Hematopoietic multipotent progenitor cell treated with erythropoietin and hydrocortisone succinate and interleukin-3 and kit ligand, for 6 days (in vitro differentiated cells): ENCODE data around the gene SARDH.

Experiments used
- DNase-seq: peaks from one replicate; pipeline ENCODE4 v3.0.0-alpha.2; 2015

The SARDH gene

GRCh38 chr9:133661846-133662540 is 76.2 kb downstream of the SARDH start:
- no peak for DNase-seq

- DNase-seq = no peak
Observed at GRCh38 chr9:133659516-133659915, 78.6 kb downstream of the SARDH start.

- DNase-seq = peak; percentile 25
Observed at GRCh38 chr9:133658442-133659431, 79.4 kb downstream of the SARDH start.

DNA sequence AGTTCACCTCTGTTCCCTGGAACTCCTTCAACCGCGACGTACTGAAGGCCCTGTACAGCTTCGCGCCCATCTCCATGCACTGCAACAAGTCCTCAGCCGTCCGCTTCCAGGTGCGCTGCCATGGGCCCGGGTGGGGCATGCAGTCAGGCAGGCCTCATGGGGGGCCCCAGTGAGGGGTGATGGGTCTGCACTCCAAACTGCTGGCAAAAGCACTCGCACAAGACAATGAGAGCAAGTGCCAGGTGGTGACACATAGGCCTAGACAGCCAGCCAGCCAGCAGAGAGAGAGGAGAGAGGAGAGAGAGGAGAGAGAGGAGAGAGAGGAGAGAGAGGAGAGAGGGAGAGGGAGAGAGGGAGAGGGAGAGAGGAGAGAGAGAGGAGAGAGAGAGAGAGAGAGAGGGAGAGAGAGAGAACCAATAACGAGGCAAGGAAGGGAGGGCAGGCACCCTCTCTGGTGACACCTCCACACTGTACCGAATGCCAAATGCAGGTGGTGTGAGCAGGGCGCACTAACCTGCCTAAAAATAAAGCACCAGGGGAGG is 81.0 kb downstream of the SARDH start:
- DNase-seq = no peak

- no peak for DNase-seq
Observed at GRCh38 chr9:133656211-133657119, 81.7 kb downstream of the SARDH start.

GRCh38 chr9:133655701-133656100 is 82.5 kb downstream of the SARDH start:
- DNase-seq = no peak

GRCh38 chr9:133654736-133655657 is 83.2 kb downstream of the SARDH start:
- DNase-seq = no peak

GRCh38 chr9:133653638-133654037 is 84.5 kb downstream of the SARDH start:
- no peak for DNase-seq

DNA sequence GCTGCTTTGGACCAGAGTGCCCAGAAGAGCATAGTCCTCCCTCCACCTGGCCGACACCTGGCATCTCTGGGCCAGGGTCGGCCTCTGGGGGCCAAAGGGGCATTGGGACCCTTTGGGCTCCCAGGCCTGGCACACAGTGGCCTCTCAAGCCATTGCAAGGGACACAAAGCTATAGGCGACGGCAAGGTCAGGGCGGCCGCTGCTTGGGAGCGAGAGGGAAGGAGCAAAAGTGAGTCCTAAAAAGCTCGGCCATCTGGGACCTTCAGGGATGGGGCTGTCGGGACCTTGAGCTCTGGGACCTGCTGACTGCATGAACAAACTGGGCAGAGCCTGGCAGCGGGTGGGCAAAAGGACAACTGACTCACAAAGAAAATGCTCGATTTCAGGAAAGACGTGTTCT is 88.1 kb downstream of the SARDH start:
- no peak for DNase-seq

- DNase-seq = no peak
Observed at GRCh38 chr9:133649194-133649593, 89.0 kb downstream of the SARDH start.

DNA sequence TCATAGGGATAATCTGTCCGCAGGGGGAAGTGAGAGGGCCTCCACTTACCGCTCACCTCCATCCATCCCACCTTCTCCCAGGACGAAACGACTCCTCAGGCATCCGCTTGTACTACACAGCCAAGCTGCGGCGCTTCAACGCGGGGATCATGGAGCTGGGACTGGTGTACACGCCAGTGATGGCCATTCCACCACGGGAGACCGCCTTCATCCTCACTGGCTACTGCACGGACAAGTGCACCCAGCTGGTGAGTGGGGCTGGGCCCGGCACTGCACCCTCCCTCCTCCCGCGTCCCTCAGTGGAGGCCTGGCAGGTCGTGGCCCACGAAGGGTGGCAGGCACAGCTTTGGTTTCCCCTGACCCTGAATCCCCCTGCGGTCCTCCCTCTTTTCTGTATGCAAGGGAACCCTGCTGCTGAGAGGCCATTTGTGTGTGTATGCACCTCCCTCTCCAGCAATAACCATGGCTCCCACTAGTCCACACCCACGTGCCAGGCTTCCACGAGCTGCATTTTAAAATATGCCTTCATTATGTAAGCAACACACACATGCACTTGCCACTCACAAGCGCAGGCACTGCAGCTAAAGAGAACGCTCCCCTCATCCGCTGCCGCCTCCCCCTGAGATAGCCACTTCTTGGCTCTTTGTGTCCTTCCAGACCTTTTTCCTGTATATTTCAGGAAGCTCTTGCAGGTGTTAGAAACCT is 90.2 kb downstream of the SARDH start:
- DNase-seq = no peak

DNA sequence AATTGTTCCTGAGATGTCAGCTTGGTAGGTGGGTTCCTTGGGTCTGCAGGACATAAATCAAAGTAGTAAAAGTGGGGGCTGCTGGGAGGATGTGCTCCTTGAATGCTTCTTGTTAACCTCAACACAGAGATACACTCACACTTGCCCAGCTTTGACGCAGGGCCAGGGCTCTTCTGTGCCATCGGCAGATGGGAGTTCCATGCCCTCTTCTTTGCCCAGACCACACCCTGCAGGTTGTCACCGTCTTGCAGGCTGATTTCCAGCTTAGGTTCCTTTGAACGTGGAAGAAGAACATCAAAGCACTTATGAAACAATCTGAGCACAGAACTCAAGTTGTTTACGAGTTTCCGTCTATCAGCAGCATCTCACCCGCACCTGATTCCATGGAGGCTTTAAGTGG is 91.0 kb downstream of the SARDH start:
- no peak for DNase-seq

- DNase-seq = no peak
Observed at GRCh38 chr9:133645021-133645765, 93.0 kb downstream of the SARDH start.

GRCh38 chr9:133643978-133644760 is 94.0 kb downstream of the SARDH start:
- no peak for DNase-seq

DNA sequence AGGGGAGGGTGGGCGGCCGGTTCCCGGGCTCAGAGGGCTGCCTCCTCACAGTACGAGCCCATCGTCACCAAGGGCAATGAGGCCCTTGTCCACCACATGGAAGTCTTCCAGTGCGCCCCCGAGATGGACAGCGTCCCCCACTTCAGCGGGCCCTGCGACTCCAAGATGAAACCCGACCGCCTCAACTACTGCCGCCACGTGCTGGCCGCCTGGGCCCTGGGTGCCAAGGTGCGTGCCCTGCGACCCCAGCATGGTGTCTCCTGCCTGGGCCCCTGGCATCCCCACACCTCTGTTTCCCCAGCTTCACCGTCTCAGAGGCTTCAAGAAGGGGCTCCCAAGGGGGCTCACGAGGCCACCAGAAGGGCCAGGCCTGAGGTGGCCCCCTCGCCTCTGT is 94.8 kb downstream of the SARDH start:
- no peak for DNase-seq

DNA sequence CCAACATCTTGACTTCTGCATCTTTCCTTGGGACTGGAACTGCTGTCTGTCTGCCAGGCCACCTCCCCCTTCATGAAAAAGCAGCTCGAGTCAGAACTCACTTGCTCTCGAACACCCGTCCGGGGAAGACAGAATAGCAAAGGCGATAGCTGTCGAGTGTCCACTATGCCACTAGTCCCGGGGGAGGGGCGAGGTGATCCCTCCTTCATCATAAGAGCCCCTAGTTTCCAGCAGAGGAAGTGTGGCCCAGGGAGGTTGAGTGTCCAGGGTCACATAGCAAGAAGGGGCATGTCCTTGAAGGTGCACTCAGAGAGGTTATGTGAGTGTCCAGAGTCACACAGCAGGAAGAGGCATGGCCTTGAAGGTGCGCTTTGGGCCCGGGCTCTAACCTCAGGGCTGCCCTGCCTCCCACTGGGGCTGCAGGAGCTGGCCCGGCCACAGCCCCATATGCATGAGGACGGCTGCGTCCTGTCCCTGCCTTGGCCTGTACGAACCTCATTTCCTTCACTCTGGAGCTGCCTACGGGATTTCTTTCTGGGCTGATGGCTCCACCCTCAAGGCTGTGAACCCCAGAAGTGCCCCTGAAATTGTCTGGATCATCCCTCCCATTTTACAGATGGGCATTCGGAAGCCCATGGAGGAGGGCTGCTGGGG is 95.3 kb downstream of the SARDH start:
- no peak for DNase-seq

DNA sequence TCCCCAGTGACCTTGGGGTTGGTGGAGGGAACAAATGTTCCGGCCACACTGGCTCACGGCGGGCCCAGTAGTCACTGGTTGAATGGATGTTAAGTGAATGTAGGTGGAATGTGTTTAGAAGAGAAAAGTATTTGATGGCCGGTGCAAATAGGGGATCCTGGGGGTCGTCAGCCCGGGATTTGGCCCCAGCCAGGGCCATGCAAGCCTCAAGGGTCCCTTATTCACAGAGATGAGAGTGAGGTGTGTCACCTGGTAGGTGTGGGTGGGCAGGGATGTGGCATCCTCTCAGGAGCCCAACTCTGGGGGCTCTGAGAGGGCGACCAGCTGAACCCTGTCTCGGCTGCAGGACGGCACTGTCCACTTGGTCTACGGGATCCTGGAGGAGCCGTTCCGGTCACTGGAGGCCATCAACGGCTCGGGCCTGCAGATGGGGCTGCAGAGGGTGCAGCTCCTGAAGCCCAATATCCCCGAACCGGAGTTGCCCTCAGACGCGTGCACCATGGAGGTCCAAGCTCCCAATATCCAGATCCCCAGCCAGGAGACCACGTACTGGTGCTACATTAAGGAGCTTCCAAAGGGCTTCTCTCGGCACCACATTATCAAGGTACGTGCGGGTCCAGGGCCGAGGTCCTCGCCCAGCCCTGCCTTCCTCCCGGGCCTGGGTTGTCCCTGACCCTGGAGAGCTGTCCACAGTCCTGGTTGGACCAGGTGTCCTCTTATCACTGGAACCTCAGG is 96.1 kb downstream of the SARDH start:
- no peak for DNase-seq

DNA sequence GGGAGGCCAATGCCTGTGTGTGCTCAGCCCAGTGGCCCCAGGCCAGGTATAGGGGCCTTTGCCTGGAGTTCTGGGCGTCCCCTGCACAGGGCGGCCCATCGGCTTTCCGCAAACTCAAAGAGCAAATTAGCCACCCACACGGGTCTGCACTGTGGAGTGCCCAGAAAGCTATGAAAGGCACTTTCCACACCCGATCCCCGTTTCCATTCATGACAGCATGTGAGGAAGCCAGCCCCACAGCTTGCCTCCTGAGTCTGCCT is 96.8 kb downstream of the SARDH start:
- DNase-seq = no peak
